Breast epithelium (tissue), 4 donors: ENCODE data around the gene CLMP. TPM values are rescaled to one million over a fixed set of nuclear protein-coding genes. Genes with fewer than 3 reads are reported as not detected.
A peak's percentile ranks its signal among the peaks of the same experiment; 100 is the strongest.

Experiments used
- DNase-seq, 2 donors: peaks; one replicate each; pipeline ENCODE4 v3.0.0-alpha.2; 2019; ENCODE audit warnings: low spot score in 2 of 2
- H3K27ac ChIP-seq, 2 donors: fragments of 200-600 bp; sonication (generic) in 1 of 2; one replicate each; pipeline ENCODE4 v1.5.1; 2016 to 2019; ENCODE audit warnings: mild to moderate bottlenecking in 1 of 2
- H3K27me3 ChIP-seq, 2 donors: fragments of 200-600 bp; sonication (generic) in 1 of 2; one replicate each; pipeline versions ENCODE4 v1.5.1 to v1.6.0; 2017 to 2019; ENCODE audit warnings: control low read depth in 1 of 2, mild to moderate bottlenecking in 1 of 2
- H3K36me3 ChIP-seq: fragments of 200-600 bp; one replicate; pipeline ENCODE4 v1.5.1; 2019
- H3K4me1 ChIP-seq, 2 donors: fragments of 200-600 bp; sonication (generic); one replicate each; pipeline ENCODE4 v1.5.1; 2016 to 2019; ENCODE audit warnings: control low read depth in 1 of 2
- H3K4me3 ChIP-seq, 3 donors: fragments of 200-600 bp; sonication (generic); 1 replicate in 2 of 3; 2 replicates in 1 of 3; pipeline ENCODE4 v1.5.1; 2016 to 2019; ENCODE audit warnings: mild to moderate bottlenecking in 3 of 3, moderate library complexity in 2 of 3
- H3K9me3 ChIP-seq, 2 donors: fragments of 200-600 bp; sonication (generic) in 1 of 2; one replicate each; pipeline ENCODE4 v1.5.1; 2016 to 2019; ENCODE audit warnings: control low read depth in 1 of 2
- CTCF ChIP-seq, 3 donors: fragments of 450-650 bp; IDR thresholded peaks; one replicate each; pipeline ENCODE4 v1.5.1; 2016 to 2017; ENCODE audit warnings: antibody characterized with exemption in 3 of 3, mild to moderate bottlenecking in 3 of 3, moderate library complexity in 3 of 3
- POLR2A ChIP-seq: fragments of 450-650 bp; IDR thresholded peaks from one replicate; pipeline ENCODE4 v1.6.1; 2016; ENCODE audit warnings: antibody characterized with exemption, mild to moderate bottlenecking, moderate library complexity
- POLR2AphosphoS5 ChIP-seq, 3 donors: sonication (generic); formaldehyde crosslinking; IDR thresholded peaks; one replicate each; pipeline ENCODE4 v1.6.1; 2017; ENCODE audit warnings: antibody characterized with exemption in 3 of 3
- intact Hi-C: fragments of 100-400 bp; cut with DNase I; formaldehyde crosslinking; loops from one replicate; pipeline ENCODE4 v1.15.1; 2023; ENCODE audit warnings: low total_unique reads
- total RNA-seq, 3 donors: library from RNA; depleted of rRNA; stranded (reverse); fragments of >200 nt; gene quantifications; one replicate each; pipeline ENCODE4 v1.1.0, GENCODE V29; 2016

The CLMP gene
- total RNA-seq, 3 donors from 2014 or later: 70.8 to 241 (median 82.9) TPM

DNA sequence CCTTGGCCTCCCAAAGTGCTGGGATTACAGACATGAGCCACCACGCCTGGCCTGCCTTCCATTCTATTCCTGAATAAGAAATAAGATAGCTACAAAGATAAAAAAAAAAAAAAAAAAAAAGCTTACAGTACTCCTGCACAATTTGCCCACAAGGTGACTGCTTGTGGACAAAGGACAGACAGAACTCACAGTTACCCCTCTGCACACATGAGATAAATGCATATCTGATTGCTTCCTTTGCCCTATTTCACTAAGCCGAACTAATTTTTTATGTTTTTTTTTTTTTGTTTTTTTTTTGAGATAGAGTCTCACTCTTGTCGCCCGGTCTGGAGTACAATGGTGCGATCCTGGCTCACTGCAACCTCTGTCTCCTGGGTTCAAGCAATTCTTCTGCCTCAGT lies 109.6 kb downstream of the CLMP start:
- intact Hi-C loops: no loop called here
- no peaks in the 10 kb centered on the region for H3K4me1 ChIP-seq
- H3K36me3 ChIP-seq: no peaks in the 10 kb centered on the region
- H3K4me3 ChIP-seq: no peak overlapping the region
- H3K9me3 ChIP-seq: no peaks in the 10 kb centered on the region
- H3K27ac ChIP-seq: no peak overlapping the region
- TF ChIP-seq POLR2AphosphoS5 (IDR thresholded peaks at IDR 0.05) (no peak), POLR2A (no peak), CTCF (IDR thresholded peaks at IDR 0.05) (no peak)
- no peaks in the 10 kb centered on the region for H3K27me3 ChIP-seq
- no peak for DNase-seq

DNA sequence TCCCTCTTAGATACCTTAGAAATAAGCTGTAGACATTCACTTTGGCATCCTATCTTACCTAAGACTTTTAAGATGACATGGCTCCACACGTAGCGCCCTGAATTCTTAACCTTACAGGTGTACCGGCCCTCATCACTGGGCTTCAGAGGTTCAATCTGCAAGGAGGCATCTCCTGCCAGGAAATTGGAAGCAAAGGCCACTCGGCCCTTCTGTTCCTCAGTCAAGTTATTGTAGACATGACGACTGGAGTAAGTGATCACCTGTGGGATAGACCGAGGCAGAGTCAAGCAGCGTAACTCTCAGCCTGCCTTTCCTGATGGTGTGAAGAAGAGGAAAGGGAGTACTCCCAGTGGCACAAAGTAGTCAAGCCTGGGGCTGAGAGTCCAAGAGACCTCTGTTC lies 110.6 kb downstream of the CLMP start:
- H3K4me1 ChIP-seq: no peaks in the 10 kb centered on the region
- intact Hi-C loops: no loop called here
- no peak for TF ChIP-seq POLR2AphosphoS5 (IDR thresholded peaks at IDR 0.05)
- no peak for TF ChIP-seq POLR2A
- TF ChIP-seq CTCF (IDR thresholded peaks at IDR 0.05): no peak

GRCh38 chr11:123083623-123084029 lies 111.4 kb downstream of the CLMP start:
- Histone ChIP-seq H3K27ac (peak overlapping the region; percentile 78 to 89), H3K9me3 (no peaks in the 10 kb centered on the region), H3K4me1 (no peaks in the 10 kb centered on the region), H3K27me3 (no peaks in the 10 kb centered on the region), H3K36me3 (no peaks in the 10 kb centered on the region), H3K4me3 (no peak overlapping the region)
- intact Hi-C loops: no loop called here
- no peak for TF ChIP-seq POLR2A
- peak in 2 of 3 donors; percentile 50 to 70 for TF ChIP-seq POLR2AphosphoS5 (IDR thresholded peaks at IDR 0.05)
- TF ChIP-seq CTCF (IDR thresholded peaks at IDR 0.05): no peak
- DNase-seq: peak; percentile 85 to 89

More for the DNA sequence above, 110.6 kb downstream of the CLMP start:
- no peaks in the 10 kb centered on the region for H3K36me3 ChIP-seq
- H3K27ac ChIP-seq: peak overlapping the region; percentile 78 to 89
- H3K4me3 ChIP-seq: no peak overlapping the region
- H3K27me3 ChIP-seq: no peaks in the 10 kb centered on the region
- no peaks in the 10 kb centered on the region for H3K9me3 ChIP-seq
- DNase-seq: no peak

DNA sequence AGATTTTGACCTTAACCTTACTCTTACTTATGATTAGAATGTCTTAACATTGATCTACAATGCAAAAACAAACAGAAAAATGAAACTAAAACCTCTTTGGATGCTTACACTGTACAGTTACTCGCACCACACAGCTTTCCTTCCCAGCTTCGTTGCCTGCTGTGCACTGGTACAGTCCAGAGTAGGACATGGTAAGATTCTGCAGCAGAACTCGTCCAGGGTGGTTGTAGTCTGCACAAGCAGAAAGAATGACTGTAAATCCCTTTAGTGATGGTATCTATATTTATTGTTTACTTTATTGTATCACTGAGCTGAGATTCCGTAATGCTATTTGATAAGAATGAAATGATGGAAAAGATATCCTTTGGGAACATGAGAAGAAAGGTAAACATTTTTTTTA lies 112.1 kb downstream of the CLMP start:
- DNase-seq: no peak
- H3K9me3 ChIP-seq: no peaks in the 10 kb centered on the region
- H3K36me3 ChIP-seq: no peaks in the 10 kb centered on the region
- no peak overlapping the region for H3K4me3 ChIP-seq
- intact Hi-C loops: no loop called here
- peak overlapping the region; percentile 78 to 89 for H3K27ac ChIP-seq
- H3K27me3 ChIP-seq: no peaks in the 10 kb centered on the region
- H3K4me1 ChIP-seq: no peaks in the 10 kb centered on the region
- no peak for TF ChIP-seq CTCF (IDR thresholded peaks at IDR 0.05)
- no peak for TF ChIP-seq POLR2AphosphoS5 (IDR thresholded peaks at IDR 0.05)

DNA sequence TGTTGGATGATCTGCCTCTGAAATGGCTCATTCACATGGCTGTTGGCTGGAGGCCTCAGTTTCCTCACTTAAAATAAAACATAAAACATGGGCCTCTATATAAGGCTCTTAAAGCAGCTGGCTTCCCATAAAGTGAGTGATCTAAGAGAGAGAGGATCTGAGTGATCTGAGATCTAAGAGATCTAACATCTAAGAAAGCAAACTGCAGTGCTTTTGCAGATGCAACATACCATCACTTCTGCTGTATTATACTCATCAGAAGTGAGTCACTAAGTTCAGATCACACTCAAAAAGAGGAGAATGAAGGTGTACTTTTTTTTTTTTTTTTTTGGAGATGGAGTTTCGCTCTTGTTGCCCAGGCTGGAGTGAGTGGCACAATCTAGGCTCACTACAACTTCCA lies 115.0 kb downstream of the CLMP start:
- no peaks in the 10 kb centered on the region for H3K36me3 ChIP-seq
- no peak overlapping the region for H3K4me3 ChIP-seq
- no peak for TF ChIP-seq CTCF (IDR thresholded peaks at IDR 0.05)
- TF ChIP-seq POLR2A: no peak
- TF ChIP-seq POLR2AphosphoS5 (IDR thresholded peaks at IDR 0.05): no peak

More for the DNA sequence above, 115.0 kb downstream of the CLMP start:
- no peak overlapping the region for H3K27ac ChIP-seq
- no peaks in the 10 kb centered on the region for H3K9me3 ChIP-seq
- intact Hi-C loops: no loop called here
- H3K4me1 ChIP-seq: no peaks in the 10 kb centered on the region
- no peaks in the 10 kb centered on the region for H3K27me3 ChIP-seq
- DNase-seq: no peak
